NK-92 (cell line): ENCODE measurements around the gene RD3L.
"Not testable (repeated sequence)": the region's sequence is repeated elsewhere in the genome, so short reads cannot be mapped to it uniquely, and the experiment has no call there.

Experiments used
- DNase-seq: peaks from one replicate; lab custom pipeline; 2025; ENCODE audit not compliant: unreplicated experiment; lab: John Stamatoyannopoulos, UW

RD3L gene

GRCh38 chr14:103928011-103928890, 14.1 kb downstream of the RD3L start, which contains the start of gene TDRD9:
Gene TDRD9, plus strand, starts transcription at chr14:103928456. Its CDS starts 54 bp downstream, at chr14:103928510.
- no peak for DNase-seq

- DNase-seq: no peak
These were observed 14.8 kb downstream of the RD3L start for GRCh38 chr14:103927566-103927965.

GRCh38 chr14:103925316-103925715, 17.0 kb downstream of the RD3L start:
- DNase-seq: no peak

- DNase-seq: no peak
These were observed 18.5 kb downstream of the RD3L start for GRCh38 chr14:103923863-103924262.

GRCh38 chr14:103921855-103922200, 20.5 kb downstream of the RD3L start:
- DNase-seq: not testable (repeated sequence)

- DNase-seq: peak; percentile 43
These were observed 21.1 kb downstream of the RD3L start for GRCh38 chr14:103920981-103921854.

GRCh38 chr14:103916636-103917262, 25.6 kb downstream of the RD3L start:
- DNase-seq: no peak

GRCh38 chr14:103915616-103916015, 26.7 kb downstream of the RD3L start:
- no peak for DNase-seq

- no peak for DNase-seq
These were observed 31.3 kb downstream of the RD3L start for GRCh38 chr14:103910984-103911383.

GRCh38 chr14:103910262-103910935, 31.9 kb downstream of the RD3L start:
- DNase-seq: no peak

- no peak for DNase-seq
These were observed 32.6 kb downstream of the RD3L start for GRCh38 chr14:103909531-103910261.

GRCh38 chr14:103908580-103908979, 33.7 kb downstream of the RD3L start:
- no peak for DNase-seq

GRCh38 chr14:103905842-103906456, 36.4 kb downstream of the RD3L start:
- no peak for DNase-seq

GRCh38 chr14:103904493-103905107, 37.7 kb downstream of the RD3L start:
- no peak for DNase-seq

- DNase-seq: no peak
These were observed 42.5 kb downstream of the RD3L start for GRCh38 chr14:103899833-103900232.

GRCh38 chr14:103899316-103899715, 43.0 kb downstream of the RD3L start:
- DNase-seq: no peak

GRCh38 chr14:103898711-103899110, 43.6 kb downstream of the RD3L start:
- no peak for DNase-seq

GRCh38 chr14:103898204-103898603, 44.1 kb downstream of the RD3L start:
- DNase-seq: no peak
